Neural cell (in vitro differentiated cells): ENCODE results near the gene PEA15. TPM values are rescaled to one million over a fixed set of nuclear protein-coding genes. Genes with fewer than 3 reads are reported as not detected.

Experiments used
- H2AFZ ChIP-seq: fragments of 200-600, 300-800 bp; sonication (generic), shearing (Covaris generic); 2 replicates; pipeline ENCODE4 v1.6.0; 2014; ENCODE audit warnings: low read depth, mild to moderate bottlenecking, antibody characterized with exemption, low read length, moderate library complexity
- H3F3A ChIP-seq: fragments of 200-600 bp; shearing (Covaris generic); 2 replicates; pipeline ENCODE4 v1.6.1; 2016; ENCODE audit warnings: mild to moderate bottlenecking, moderate library complexity, mixed read lengths, antibody characterized with exemption, low read length; ENCODE audit not compliant: insufficient read depth, poor library complexity, severe bottlenecking
- H3K27ac ChIP-seq: fragments of 200-600, 300-800 bp; sonication (generic), shearing (Covaris generic); 2 replicates; pipeline ENCODE4 v1.5.1; 2014; ENCODE audit warnings: mild to moderate bottlenecking, low read length, moderate library complexity
- H3K27me3 ChIP-seq: fragments of 300-800, 200-600 bp; sonication (generic), shearing (Covaris generic); 2 replicates; pipeline ENCODE4 v1.6.0; 2014; ENCODE audit warnings: mild to moderate bottlenecking, low read depth, low read length, moderate library complexity; ENCODE audit not compliant: insufficient read depth
- H3K36me3 ChIP-seq: fragments of 300-800, 200-600 bp; sonication (generic), shearing (Covaris generic); 2 replicates; pipeline ENCODE4 v1.5.1; 2014; ENCODE audit warnings: mild to moderate bottlenecking, antibody characterized with exemption, low read length, moderate library complexity; ENCODE audit not compliant: insufficient read depth
- H3K4me2 ChIP-seq: fragments of 300-800, 200-600 bp; sonication (generic), shearing (Covaris generic); 2 replicates; pipeline ENCODE4 v1.6.0; 2014; ENCODE audit warnings: mild to moderate bottlenecking, low read length
- H3K4me3 ChIP-seq: fragments of 300-800, 200-600 bp; sonication (generic), shearing (Covaris generic); 2 replicates; pipeline ENCODE4 v1.5.1; 2014; ENCODE audit warnings: mild to moderate bottlenecking, low read length, moderate library complexity
- H3K79me2 ChIP-seq: fragments of 200-600 bp; shearing (Covaris generic); replicated peaks from 2 replicates; pipeline ENCODE4 v1.6.0; 2014; ENCODE audit warnings: mild to moderate bottlenecking, low read length, moderate library complexity; ENCODE audit not compliant: insufficient read depth
- H3K9ac ChIP-seq: fragments of 300-800, 200-600 bp; sonication (generic), shearing (Covaris generic); 2 replicates; pipeline ENCODE4 v1.6.1; 2016; ENCODE audit warnings: mild to moderate bottlenecking, low read length, mixed read lengths
- H3K9me2 ChIP-seq: fragments of 200-600 bp; shearing (Covaris generic); 2 replicates; pipeline ENCODE4 v1.6.1; 2016; ENCODE audit warnings: mild to moderate bottlenecking, low read length, mixed read lengths; ENCODE audit not compliant: insufficient read depth
- H3K9me3 ChIP-seq: fragments of 200-600, 300-800 bp; sonication (generic), shearing (Covaris generic); 2 replicates; pipeline ENCODE4 v1.6.1; 2016; ENCODE audit warnings: mild to moderate bottlenecking, mixed run types, low read length, moderate library complexity, mixed read lengths
- H4K20me1 ChIP-seq: fragments of 200-600 bp; shearing (Covaris generic); 2 replicates; pipeline ENCODE4 v1.6.1; 2016; ENCODE audit warnings: mild to moderate bottlenecking, mixed run types; ENCODE audit not compliant: insufficient read depth
- CTCF ChIP-seq: fragments of 450-650 bp; IDR thresholded peaks from 2 replicates; pipeline ENCODE4 v1.5.1; 2014; ENCODE audit warnings: antibody characterized with exemption, mild to moderate bottlenecking, moderate library complexity; ENCODE audit not compliant: poor library complexity, severe bottlenecking
- EP300 ChIP-seq: fragments of 450-650 bp; conservative IDR thresholded peaks from 2 replicates; pipeline ENCODE4 v1.6.1; 2014; ENCODE audit warnings: antibody characterized with exemption, mild to moderate bottlenecking, moderate library complexity; ENCODE audit not compliant: poor library complexity, severe bottlenecking
- EZH2 ChIP-seq: fragments of 200-600, 300-800 bp; shearing (Covaris generic), sonication (generic); IDR thresholded peaks from 2 replicates; pipeline ENCODE4 v1.6.1; 2014; ENCODE audit warnings: antibody characterized with exemption, low read length, borderline replicate concordance, mild to moderate bottlenecking; ENCODE audit not compliant: insufficient read depth, poor library complexity, severe bottlenecking
- MXI1 ChIP-seq: fragments of 450-650 bp; conservative IDR thresholded peaks from 2 replicates; pipeline ENCODE4 v1.6.1; 2014; ENCODE audit warnings: antibody characterized with exemption, mild to moderate bottlenecking; ENCODE audit not compliant: poor library complexity, severe bottlenecking
- POLR2AphosphoS5 ChIP-seq: IDR thresholded peaks from 2 replicates; pipeline ENCODE4 v1.6.1; 2012
- RAD21 ChIP-seq: fragments of 450-650 bp; conservative IDR thresholded peaks from 2 replicates; pipeline ENCODE4 v1.6.1; 2014; ENCODE audit warnings: antibody characterized with exemption, mild to moderate bottlenecking, moderate library complexity
- REST ChIP-seq: IDR thresholded peaks from 2 replicates; pipeline ENCODE4 v1.6.1; 2012; ENCODE audit warnings: borderline replicate concordance
- SMC3 ChIP-seq: fragments of 450-650 bp; conservative IDR thresholded peaks from 2 replicates; pipeline ENCODE4 v1.6.1; 2014; ENCODE audit warnings: antibody characterized with exemption, mild to moderate bottlenecking, moderate library complexity; ENCODE audit not compliant: poor library complexity
- TAF1 ChIP-seq: IDR thresholded peaks from 2 replicates; pipeline ENCODE4 v1.6.1; 2012; ENCODE audit warnings: low read depth
- polyA plus RNA-seq: library from polyadenylated mRNA; depleted of rRNA; stranded (reverse); fragments of >200 nt; gene quantifications from 2 replicates; pipeline ENCODE4 v1.2.3, GENCODE V29; 2014

The PEA15 gene
- polyA plus RNA-seq, 1 donor from 2014 or later, result 46.4 TPM

- no peaks in the 10 kb centered on the region for H4K20me1 ChIP-seq
- no peak overlapping the region for H3K27ac ChIP-seq
- no peak overlapping the region for H3K4me3 ChIP-seq
- H3K4me2 ChIP-seq, result no peak overlapping the region
- no peaks in the 10 kb centered on the region for H3K36me3 ChIP-seq
- no peaks in the 10 kb centered on the region for H3K9me3 ChIP-seq
- H2AFZ ChIP-seq, result no peak overlapping the region
- no peak for TF ChIP-seq SMC3
- no peak for TF ChIP-seq EZH2
- no peak for TF ChIP-seq POLR2AphosphoS5
- TF ChIP-seq MXI1, result no peak
- TF ChIP-seq TAF1, result no peak
- TF ChIP-seq REST, result no peak
- TF ChIP-seq RAD21, result no peak
- TF ChIP-seq CTCF, result no peak
- TF ChIP-seq EP300, result no peak
- H3K79me2 ChIP-seq, result no peaks in the 10 kb centered on the region
- no peaks in the 10 kb centered on the region for H3K27me3 ChIP-seq
- H3F3A ChIP-seq, result no peaks in the 10 kb centered on the region
- H3K9me2 ChIP-seq, result no peaks in the 10 kb centered on the region
- H3K9ac ChIP-seq, result no peak overlapping the region
Observed at GRCh38 chr1:160196143-160196542, 9.0 kb upstream of the PEA15 start.

GRCh38 chr1:160197231-160197630, 8.0 kb upstream of the PEA15 start:
- H3K9me3 ChIP-seq, result no peaks in the 10 kb centered on the region
- no peak overlapping the region for H3K4me3 ChIP-seq
- no peaks in the 10 kb centered on the region for H4K20me1 ChIP-seq
- H3K27ac ChIP-seq, result no peak overlapping the region
- no peaks in the 10 kb centered on the region for H3K27me3 ChIP-seq
- H3F3A ChIP-seq, result no peaks in the 10 kb centered on the region
- TF ChIP-seq RAD21 (no peak), REST (no peak), MXI1 (no peak), EZH2 (no peak), EP300 (no peak), TAF1 (no peak), POLR2AphosphoS5 (no peak), CTCF (no peak), SMC3 (no peak)
- H2AFZ ChIP-seq, result no peak overlapping the region
- H3K36me3 ChIP-seq, result no peaks in the 10 kb centered on the region
- H3K9me2 ChIP-seq, result no peaks in the 10 kb centered on the region
- no peaks in the 10 kb centered on the region for H3K79me2 ChIP-seq
- H3K4me2 ChIP-seq, result no peak overlapping the region
- no peak overlapping the region for H3K9ac ChIP-seq
